Activated CD4-positive, CD25-positive, alpha-beta regulatory T cell treated with anti-CD3 and anti-CD28 coated beads, Interleukin-2, amount 50 U/mL, for 72 hours (primary cell): Measurements from ENCODE around the gene ADGRG2.
"Not testable (repeated sequence)": the region's sequence is repeated elsewhere in the genome, so short reads cannot be mapped to it uniquely, and the experiment has no call there.

Experiments
- DNase-seq: peaks from one replicate; pipeline ENCODE4 v3.0.0; 2021

ADGRG2 gene

DNA sequence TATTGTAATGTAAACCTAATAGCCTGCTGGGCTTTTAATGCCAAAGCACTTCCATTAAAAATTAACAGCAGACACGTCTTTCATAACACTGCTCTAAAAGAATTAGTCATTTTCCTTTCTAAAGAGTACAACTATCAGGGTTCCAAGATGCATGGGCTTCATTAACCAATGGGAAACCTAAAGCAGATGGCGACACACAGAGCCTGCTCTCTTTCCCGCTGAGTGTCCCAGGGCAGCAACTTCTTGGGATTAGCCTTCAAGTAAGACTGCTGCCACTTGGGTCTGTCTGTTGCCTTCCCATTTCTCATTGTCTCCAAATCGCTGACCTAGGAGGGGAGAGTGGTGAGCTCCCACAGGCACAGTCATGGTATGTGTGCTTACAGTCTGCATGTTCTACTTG lies 124.4 kb downstream of the ADGRG2 start:
- no peak for DNase-seq

DNA sequence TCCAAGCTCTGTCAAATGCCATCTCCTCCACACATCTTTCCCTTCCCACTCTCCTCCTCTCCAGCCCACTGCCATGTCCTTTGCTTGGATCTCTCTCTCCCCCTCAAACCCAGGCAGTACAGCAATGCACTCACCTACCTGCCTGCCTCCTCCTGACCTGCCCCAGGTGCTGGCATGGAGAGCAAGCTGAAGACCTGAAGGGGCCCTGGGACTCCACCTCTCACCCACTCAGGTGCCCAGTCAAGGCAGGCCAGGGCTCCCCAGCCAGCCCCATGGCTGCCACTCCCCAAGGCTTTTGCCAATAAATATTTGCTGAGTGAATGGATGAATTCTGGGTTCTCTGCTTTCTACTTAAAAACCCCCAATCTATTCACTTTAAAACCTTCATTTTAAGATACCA lies 125.7 kb downstream of the ADGRG2 start:
- no peak for DNase-seq

DNA sequence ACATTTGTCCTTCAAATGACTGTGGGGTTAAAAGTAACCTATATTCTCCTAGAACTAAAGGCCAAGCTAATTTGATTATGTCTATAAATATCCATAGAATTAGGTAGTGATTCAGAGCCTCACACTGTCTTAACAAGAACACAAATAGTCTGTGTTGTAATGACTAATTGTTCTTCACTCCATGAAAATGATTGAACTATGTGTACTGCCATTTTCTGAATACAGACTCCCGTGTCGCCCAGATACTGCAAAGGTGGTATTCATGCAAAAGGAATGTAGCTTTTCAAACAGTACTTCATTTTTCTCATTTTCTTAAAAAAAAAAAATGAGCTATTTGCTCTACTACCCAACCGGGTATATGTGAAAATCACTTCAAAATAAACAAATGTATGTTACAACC lies 127.0 kb downstream of the ADGRG2 start:
- DNase-seq: no peak

DNA sequence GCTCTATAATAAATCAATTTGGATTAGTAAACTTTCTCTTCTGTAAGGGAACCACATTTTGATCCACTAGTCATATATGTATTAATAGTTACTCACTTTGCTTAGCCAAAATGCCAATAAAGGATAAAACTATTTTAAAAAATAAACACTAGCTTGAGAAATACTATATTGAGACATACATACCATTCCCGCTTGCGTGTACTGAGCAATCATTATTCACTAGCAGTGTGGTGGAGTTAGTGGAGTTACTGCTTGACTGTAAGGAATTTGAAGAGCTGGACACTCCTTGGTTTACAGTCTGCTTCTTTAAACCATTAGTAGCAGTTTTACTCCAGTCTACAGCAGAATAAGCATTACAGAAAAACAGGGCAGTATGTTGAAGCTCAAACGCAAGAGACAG lies 127.6 kb downstream of the ADGRG2 start:
- DNase-seq: no peak

DNA sequence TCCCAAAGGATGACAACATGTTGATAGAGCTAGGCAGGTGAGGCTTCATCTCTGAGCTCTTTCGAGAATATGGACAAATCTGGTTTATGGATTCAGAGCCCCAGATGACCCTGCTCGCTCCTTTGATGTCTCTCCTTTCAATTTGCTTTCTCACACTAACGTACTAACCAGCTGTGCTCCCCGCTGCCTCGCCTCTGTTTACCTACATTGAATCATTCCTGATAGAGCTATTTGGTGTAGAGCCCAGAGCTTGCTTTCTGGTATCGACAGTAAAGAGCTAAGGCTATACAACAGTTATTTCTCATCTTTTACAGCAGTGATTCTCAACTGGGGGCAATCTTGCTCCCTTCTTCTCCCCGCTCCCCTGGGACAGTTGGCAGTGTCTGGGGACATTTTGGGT lies 129.4 kb downstream of the ADGRG2 start:
- DNase-seq: no peak

DNA sequence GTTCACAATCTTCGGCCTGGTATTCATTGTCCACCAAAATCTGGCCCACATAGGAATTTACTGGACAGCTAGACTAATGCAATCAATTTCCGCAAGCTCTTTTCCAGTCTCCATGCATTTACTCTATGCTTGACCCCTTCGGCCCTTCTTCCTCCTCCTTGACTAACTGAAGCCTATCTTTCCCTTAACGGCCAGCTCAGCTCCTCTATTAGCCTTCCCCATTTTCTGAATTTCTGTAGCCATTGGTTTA lies 137.2 kb downstream of the ADGRG2 start:
- DNase-seq: no peak

DNA sequence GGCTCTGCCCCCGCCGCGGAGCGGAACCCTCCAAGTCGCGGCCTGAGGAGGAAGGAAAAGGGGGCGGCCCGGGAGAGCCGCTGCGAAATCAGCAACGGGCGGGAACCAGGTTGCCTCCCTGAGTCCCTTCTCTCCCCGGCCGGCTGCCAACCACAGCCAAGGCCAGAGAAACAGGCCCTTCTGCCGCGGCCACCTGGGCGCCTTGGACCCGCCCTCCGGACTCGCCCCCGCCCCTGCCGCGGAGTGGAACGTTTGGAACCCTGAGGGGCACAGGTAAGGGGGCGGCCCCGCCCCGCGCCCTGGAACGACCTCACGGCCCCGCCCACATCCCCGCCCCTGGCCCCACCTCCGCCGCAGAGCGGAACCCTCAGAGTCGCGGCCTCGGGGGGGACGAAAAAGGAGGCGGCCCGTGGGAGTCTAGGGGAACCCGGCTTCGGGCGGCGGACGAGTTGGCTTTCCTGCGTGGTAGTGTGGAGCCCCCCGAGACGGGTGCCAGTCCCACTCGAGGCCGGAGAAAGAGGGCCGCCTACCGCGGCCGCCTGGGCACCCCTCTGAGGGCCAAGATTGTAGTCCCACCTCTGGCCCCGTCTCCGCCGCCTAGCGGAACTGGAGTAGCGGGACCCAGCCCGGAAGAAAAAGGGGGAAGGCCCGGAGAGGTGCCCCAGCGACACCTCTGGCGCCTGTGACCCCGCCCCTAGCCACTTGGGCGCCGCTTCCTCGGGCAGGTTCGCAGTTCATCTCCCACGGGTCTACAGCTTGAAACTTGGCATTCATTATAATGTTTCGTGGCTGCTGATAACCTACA lies 137.7 kb downstream of the ADGRG2 start:
- peak; percentile 76 for DNase-seq

DNA sequence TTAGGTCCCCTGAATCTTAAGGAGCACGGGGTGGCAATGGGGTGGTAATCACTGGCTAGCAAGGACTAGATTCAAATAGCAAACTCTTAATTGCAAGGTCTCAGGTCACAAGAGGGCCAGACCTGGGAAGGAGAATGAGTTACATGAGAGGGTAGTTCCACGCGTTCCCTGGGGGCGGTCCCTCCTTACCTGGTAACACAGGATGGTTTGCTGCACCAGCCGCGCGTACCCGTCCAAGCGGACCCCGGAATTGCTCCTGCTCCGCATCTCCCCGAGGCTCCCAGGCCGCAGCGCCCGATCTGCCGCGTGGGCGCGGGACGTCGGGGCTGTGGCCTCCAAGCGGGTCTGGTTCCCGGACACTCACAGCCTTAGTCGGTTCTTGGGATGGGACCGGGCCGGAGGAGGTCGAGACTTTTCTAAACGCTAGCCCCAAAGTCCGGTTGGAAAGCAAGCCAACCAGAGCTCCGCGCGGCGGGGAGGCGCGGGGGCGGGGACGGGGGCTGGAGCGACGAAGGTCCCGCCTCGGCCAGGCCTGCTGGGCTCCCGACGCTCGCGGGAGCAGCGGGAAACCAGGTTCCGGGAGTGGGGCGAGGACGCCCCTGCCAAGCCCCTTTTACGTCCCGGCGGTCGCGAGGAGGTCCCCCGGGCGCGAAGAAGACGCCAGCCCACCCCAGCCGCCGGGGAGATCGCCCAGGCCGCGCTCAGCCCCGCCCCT lies 138.4 kb downstream of the ADGRG2 start, which contains the start of gene PHKA2:
Gene PHKA2 (minus strand): TSS at position 449 of the 715 bp plus-strand sequence. CDS start 182 bp downstream, at position 267.
- DNase-seq: peak; percentile 56

DNA sequence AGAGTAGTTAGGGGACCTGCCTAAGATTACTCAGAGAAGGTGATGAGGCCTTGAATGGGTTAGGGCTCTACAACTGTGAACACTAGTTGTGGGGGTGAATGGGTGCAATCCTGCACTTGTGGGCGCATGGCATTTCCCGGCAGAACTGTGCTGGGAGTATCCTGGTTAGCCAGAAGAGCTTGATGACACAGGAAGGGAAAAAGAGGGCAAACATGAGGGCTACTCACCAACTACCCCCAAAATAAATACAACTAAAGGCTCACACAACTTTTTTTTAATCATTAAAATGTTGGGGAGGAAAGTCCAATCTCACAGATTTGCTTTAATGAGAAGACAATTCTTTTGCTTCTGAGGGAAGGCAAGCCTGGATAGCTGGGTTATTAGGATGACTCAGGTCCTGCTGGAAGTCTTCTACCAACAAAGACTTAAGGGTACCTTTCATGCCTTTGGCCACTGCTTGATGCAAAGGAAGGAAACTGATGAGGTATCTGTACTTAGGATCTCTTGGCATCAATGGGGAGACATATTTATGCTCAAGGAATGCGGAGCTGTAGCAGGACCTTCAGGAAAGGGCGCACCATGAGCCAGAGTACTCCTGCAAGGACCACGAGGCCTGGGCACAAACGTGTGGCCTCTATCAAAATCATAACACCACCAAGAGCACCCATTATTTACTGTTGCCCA lies 141.0 kb downstream of the ADGRG2 start:
- no peak for DNase-seq

DNA sequence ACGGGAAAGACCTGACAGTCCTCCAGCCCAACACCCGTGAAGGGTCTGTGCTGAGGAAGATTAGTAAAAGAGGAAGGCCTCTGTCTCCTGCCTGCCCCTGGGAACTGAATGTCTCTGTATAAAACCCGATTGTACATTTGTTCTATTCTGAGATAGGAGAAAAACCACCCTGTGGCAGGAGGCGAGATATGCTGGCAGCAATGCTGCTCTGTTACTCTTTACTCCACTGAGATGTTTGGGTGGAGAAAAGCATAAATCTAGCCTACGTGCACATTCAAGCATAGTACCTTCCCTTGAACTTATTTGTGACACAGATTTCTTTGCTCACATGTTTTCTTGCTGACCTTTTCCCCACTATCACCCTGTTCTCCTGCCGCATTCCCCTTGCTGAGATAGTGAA lies 142.0 kb downstream of the ADGRG2 start:
- DNase-seq: not testable (repeated sequence)

DNA sequence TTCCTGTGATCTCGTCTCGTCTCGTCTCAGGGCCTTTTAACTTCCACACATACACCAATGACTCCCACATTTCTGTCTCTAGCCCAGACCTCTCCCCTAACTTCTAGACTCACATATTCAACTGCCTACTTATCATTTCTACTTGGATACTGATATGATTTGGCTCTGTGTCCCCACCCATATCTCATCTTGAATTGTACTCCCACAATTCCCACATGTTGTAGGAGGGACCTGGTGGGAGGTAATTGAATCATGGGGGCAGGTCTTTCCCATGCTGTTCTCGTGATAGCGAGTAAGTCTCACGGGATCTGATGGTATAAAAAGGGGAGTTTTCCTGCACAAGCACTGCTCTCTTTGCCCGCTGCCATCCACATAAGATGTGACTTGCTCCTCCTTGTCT lies 147.3 kb downstream of the ADGRG2 start:
- no peak for DNase-seq

DNA sequence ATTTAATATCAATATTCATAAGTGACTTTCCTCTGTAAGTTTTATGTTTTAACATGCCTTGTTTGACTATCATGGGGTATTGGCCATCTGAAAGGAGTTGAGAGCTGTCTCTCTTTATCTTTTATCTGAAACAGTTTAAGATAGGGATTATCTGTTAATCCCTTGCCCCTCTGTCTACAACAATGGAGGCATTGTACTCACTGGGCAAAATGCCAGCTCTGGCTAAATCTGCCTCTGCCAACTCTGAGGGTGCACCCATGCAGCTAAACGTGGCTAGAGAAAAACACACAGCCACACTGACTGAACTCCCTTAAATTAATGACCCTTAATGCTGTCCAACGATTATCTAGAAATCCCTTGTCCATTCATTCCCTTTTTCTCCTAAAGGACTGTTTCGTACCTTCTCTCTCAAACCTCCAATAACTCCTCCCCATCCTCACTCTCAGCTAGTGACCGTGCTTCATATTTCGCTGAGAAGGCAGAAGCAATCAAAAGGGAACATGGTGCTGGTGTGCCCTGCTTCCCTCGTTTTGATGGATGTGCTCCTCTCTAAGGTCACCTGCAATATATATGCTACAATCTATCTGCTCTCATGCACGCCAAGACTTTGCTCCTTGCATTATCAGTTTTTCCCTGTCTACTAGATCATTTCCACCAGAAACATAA lies 148.6 kb downstream of the ADGRG2 start:
- no peak for DNase-seq

DNA sequence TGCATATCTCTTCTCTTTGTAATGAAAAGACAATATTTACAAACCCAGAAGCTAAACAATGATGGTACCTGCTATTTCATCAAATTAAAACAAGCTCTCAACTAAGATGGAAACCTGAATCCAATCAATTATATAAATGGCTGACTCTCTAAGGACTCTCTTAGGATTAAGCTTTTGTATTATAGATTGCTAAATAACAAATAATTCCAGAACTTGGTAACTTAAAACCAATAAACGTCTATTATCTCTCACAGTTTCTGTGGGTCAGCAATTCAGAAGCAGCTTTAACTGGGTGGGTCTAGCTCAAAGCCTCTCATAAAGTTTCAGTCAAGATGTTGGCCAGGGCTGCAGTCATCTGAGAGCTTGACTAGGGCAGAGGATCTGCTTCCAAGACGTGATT lies 150.8 kb downstream of the ADGRG2 start:
- DNase-seq: no peak

DNA sequence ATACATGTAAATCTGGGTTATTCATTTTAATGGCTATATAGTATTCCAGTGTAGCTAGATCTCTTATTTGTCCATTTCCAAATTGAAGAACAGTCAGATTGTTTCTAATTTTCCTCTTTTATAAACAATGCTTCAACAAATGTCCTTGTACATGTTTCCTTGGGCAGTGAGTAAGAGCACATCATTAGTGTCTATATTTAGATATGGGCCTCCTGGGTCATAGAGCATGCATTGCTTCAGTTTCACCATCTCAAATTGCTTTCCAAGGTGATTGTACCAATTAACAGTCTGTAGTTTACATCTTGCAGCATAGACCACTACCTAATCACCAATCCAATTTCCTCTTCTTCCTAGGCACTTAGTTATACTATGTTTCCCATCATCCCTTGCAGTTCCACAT lies 151.8 kb downstream of the ADGRG2 start:
- DNase-seq: no peak

DNA sequence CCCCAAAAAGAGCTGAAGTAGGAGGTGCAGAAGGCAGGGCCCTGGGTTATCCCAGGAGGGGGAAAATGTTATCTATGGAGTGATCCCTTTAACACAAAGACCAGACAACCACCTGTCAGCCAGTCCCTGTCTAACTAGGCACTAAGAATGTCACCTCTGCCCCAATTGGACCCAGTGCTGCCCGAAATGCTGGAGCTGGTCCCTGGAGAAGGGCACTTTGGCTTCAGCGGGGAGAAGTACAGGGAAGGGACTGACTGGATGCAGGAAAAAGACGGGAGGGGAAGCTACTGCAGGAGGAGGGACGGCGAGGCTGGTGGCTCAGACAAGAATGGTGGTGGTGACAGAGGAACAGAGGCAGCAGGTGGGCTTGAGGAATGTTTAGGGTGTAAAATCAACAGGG lies 155.6 kb downstream of the ADGRG2 start:
- no peak for DNase-seq

DNA sequence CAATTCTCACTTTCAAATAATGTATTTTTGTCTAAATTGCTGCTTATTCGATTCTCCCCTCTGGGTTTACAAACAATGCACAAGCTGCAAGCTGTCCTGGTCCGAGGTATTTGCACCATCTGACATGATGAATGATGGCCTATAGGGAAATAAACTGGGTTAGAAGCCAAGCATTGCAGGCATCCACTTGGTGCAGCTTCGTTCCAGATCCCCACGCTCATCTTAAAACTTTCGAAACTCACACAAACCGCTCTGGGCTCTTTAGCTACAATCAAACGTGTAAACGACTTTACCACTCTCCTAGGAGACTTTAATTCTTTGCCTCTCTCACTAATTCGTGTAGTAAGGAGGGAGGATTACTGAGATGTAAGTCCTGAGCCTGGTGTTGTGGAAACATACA lies 157.4 kb downstream of the ADGRG2 start:
- DNase-seq: no peak

DNA sequence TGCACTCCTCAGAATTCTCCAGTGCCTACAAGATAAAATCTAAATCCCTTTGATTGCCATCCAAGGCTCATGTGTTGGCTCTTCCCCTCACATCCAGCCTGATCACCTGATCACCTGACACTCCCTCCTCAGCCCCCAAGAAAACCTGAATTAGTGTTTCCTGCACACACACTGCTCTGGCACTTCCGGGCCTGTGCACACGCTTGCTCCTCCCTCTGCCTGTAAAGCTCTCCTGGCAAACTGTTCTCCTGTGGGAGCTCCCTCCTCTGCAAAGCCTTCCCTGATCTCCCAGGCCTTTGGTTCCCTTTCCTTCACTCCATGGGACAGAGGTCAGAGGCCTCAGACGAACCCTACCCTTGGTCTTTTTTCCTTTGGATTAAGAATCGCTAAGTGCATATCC lies 158.2 kb downstream of the ADGRG2 start:
- no peak for DNase-seq

DNA sequence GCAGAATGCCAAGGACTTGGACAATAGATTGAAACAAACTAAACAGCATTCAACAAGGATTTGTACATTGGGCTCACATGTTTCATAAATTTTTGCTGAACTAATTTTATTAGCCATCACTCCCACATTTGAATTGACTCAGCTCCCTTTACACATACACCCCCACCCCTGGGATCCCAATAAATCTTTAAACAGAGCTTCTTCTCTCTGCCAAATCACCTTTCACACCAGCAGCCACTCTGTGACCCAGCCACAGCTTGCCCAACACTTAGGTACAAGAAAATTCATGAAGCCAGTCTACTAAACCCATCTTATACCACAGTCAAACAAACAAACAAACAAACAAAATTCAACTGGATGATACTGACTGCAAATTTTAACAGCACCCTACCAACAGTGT lies 159.9 kb downstream of the ADGRG2 start:
- DNase-seq: no peak

DNA sequence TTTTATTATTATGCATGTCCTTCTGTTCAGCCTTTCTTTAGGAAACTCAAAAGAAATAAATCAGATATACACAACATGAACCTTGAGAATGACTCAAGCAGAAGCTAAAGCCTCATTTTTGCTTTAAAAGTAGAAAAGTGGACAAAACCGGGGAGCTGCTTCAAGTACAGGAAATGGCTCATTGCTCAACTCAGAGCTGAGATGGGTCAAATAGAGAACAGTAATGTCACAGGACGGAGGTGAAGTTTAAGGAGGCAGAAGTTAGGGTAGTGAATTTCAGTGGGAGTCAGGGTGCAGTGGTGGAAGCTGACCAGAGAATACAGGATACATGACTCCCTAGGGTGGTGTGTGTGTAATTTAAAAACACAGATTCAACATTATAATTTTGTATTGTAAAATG lies 160.6 kb downstream of the ADGRG2 start:
- no peak for DNase-seq

DNA sequence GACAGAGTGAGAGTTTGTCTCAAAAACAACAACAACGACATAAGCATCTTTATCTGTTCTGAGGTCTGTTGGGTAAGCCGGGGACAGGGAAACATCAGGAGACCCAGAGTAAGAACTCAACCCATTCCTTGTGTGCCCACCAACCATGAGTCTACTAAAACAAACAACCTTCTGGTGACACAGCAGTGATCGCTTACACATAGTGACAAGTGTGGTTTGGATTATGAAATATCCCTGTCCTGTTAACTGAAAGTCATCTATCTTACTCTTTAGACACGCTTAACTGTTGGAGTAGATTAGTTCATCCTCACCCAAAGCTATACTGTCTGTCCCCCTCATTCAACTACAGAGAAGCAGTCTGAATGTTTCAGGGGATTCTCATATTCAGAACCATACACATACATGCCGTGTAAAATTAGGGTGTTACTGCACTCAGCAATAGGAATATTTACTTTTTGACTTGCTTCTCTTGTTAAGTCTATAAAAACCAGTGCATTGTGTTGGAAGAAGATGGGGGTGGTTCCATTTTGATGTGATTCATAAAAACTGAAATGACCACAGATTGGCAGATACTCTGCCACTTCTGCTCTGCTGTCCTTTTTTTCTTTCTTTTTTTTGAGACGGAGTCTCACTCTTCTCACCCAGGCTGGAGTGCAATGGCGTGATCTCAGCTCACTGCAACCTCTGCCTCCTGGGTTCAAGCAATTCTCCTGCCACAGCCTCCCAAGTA lies 165.8 kb downstream of the ADGRG2 start:
- no peak for DNase-seq

DNA sequence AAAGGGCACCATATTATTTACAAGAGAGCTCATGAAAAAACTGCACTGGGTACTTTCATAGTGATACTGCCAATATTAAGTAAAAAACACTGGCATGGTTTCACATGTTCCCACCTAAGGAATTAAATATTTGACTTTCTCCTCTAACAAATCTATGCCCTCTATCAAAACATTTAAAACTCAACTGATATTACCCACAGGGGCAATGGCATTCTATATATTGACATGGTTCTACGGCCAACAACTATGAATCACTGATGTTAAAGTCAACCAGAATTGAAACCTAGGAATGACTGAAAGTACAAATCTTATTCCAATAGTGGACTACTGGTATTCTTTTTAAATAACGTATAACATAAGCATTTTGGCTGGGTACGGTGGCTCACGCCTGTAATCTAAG lies 166.6 kb downstream of the ADGRG2 start:
- no peak for DNase-seq

DNA sequence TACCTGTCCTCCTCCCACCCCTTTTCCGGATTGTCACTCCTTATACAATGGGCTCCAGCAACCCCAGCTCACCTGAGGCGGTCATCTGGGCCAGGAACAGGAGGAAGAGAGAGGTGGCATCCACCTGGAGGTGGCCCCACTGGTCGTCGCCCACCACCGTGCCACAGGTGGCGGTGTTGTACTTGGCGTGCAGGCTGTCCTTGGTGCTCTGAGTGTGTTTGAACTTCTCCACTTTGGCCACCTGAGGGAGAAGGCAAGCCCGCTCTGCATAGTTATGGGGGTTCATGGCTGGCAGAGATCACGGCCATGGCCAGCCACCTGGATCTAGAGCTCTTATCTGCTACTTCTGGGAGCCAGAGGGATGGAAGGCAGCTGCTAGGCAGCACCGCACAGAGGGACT lies 171.2 kb downstream of the ADGRG2 start:
- DNase-seq: no peak

DNA sequence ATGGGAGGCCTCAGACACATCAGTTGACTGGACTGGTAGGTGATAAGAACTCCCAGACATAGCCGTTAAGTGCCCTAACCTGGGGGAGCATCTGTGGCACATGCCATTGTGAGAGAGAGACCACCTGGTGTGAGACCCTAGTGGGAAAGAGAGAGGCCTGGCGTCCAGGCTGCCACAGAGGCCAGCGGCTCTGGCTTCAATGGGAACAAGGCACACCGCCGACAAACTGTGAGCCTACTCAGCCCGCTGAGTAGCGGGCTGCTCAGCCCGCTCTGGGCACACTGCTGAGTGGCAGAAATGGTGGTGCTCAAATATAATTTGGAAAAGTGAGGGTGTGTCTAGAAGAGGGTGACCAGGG lies 172.3 kb downstream of the ADGRG2 start:
- no peak for DNase-seq
